ENCODE data around the gene SQOR. TPM values are rescaled to one million over a fixed set of nuclear protein-coding genes. Genes with fewer than 3 reads are reported as not detected.

The SQOR gene
- total and polyA plus RNA-seq, 2 of the 4 experiments (the other 2 are of a cell fraction), result 22.1 to 40.3 TPM

DNA sequence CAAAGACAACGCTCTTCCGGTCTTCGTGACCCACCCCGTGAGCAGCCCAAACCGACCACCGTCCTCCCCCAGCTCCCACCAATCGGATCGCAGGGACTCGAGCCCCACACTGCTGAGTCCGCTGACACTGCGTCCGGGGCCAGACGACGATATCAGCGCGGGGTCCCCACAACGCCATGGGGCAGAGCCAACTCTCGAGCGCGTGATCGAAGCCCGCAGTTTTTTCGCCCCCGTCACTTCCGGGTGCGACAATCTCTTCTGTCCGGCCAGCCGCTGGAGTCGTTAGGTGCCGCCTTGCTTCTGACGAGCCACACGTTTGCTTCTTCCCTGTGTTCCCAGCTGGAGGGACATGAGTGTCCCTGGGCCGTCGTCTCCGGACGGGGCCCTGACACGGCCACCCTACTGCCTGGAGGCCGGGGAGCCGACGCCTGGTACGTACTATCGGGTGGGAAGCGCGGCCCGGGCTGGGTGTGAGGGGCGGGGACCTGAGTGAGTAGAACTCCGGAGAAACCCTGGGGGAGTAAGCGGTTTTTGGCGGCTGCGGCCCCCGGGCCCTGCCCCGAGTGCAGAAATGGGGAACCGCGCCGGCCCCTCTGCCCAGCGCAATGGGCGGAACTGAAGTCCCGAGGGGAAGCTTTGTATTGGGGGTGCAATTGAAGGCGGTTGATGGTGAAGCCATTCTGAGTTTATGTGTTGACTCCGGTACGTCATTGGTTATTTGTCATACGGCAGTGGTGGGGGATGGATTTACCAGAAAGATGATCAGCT lies 47.5 kb upstream of the SQOR start, which contains the start of gene BLOC1S6 (continued):
- TF ChIP-seq, protein P1, sequence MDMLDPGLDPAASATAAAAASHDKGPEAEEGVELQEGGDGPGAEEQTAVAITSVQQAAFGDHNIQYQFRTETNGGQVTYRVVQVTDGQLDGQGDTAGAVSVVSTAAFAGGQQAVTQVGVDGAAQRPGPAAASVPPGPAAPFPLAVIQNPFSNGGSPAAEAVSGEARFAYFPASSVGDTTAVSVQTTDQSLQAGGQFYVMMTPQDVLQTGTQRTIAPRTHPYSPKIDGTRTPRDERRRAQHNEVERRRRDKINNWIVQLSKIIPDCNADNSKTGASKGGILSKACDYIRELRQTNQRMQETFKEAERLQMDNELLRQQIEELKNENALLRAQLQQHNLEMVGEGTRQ (IDR thresholded peaks at IDR 0.05; ENCODE audit: low read depth, low read length), result 0 out of 2 replicates have a peak, but pooled peaks have one; percentile 54

DNA sequence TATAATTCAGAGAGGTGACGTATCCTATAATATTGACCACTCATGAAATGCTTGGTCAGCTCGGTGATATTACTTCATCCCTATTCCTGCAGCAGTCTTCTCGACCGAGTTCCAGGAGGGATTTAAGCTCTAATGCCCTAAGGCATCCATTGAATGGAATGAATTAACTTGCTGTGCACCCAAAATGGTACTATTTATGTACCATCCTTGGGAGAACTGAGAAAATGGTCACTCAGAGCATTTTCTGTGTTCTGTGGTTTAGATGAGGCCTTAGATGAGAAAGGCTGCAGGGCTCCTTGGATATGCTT lies 47.0 kb upstream of the SQOR start:
- no peaks in the 10 kb centered on the region for H3K27me3 ChIP-seq (ENCODE audit: control insufficient read depth, insufficient read depth, low read length)
- ATAC-seq (ENCODE audit: low read depth) (no peak), DNase-seq (no peak)
- WGBS, 2 experiments (ENCODE audit: extremely low coverage in 2 of 2, insufficient read length in 1 of 2), result no CpG with 5 or more reads among the region's 4 CpGs
- peak overlapping the region; percentile 30; the same call in 1 of the 2 replicates for H4K91ac ChIP-seq (ENCODE audit: insufficient read depth, low read depth, low read length)
- peak overlapping the region; percentile 21 for H2AK9ac ChIP-seq (replicated peaks; ENCODE audit: low read depth, low read length, poor library complexity)
- intact Hi-C loops (cut with micrococcal nuclease) (loop anchor here (1.0 to 2.0 kb wide), 3 partner anchors 65 to 185 kb away; partner anchors contain the start of gene SLC30A4), dilution Hi-C loops (cut with HindIII; ENCODE audit: low sequenced_read_pairs, unreplicated experiment) (no loop called here), in situ Hi-C loops (cut with MboI; ENCODE audit: low sequenced_read_pairs) (no loop called here)
- peak overlapping the region; percentile 55; the same call in 1 of the 2 replicates for H3K56ac ChIP-seq (ENCODE audit: extremely low read depth, insufficient read depth, low read length)
- H3K4me2 ChIP-seq (ENCODE audit: low read depth, low read length), result peak overlapping the region; percentile 88; the same call in 1 of the 2 replicates
- H2BK5ac ChIP-seq (ENCODE audit: low read depth, low read length, poor library complexity, severe bottlenecking), result peak overlapping the region; percentile 97
- peak overlapping the region; percentile 67 for H3K4me3 ChIP-seq (ENCODE audit: insufficient read depth, low read depth, low read length)
- no peaks in the 10 kb centered on the region for H4K20me1 ChIP-seq (ENCODE audit: insufficient read depth, low read length)
- peaks cover 14 to 31% of the 10 kb centered on the region in 2 experiments for H3K79me1 ChIP-seq (ENCODE audit: low read depth in 1 of 2, low read length in 2 of 2)
- no peaks in the 10 kb centered on the region for H3K9me3 ChIP-seq (ENCODE audit: control insufficient read depth, insufficient read depth, low read length)
- H3K9me1 ChIP-seq (ENCODE audit: insufficient read depth, low read length), result no peaks in the 10 kb centered on the region
- H3K14ac ChIP-seq (replicated peaks; ENCODE audit: low read depth, low read length), result peak overlapping the region; percentile 49
- no peak; the same call in 1 of the 2 replicates for TF ChIP-seq NFE2L2 (IDR thresholded peaks at IDR 0.05; ENCODE audit: low read depth, low read length)
- TF ChIP-seq CEBPB (IDR thresholded peaks at IDR 0.05; ENCODE audit: low read depth, low read length), result 0 out of 2 replicates have a peak, but pooled peaks have one; percentile 4
- TF ChIP-seq MAZ (IDR thresholded peaks at IDR 0.05; ENCODE audit: borderline replicate concordance, low read depth, low read length), result no peak
- no peak for TF ChIP-seq POLR2A (IDR thresholded peaks at IDR 0.05; ENCODE audit: low read depth, low read length)
- peak; percentile 69 for TF ChIP-seq MAFK (IDR thresholded peaks at IDR 0.05; ENCODE audit: low read depth, low read length)
- ChIA-PET POLR2A (ENCODE audit: unreplicated experiment) (interaction anchor here (1.0 kb wide), 1 partner anchor 936 kb away, joined by 3 read pairs; no protein-coding TSS in a partner anchor), CTCF (no interaction called here)
- peak overlapping the region; percentile 98 for H2AFZ ChIP-seq (replicated peaks; ENCODE audit: low read length, poor library complexity)
- H4K5ac ChIP-seq (ENCODE audit: low read depth, low read length), result peak overlapping the region; percentile 77; the same call in 1 of the 2 replicates
- no peak overlapping the region for H2AK5ac ChIP-seq (ENCODE audit: low read depth, low read length)
- peak overlapping the region; percentile 92 for H3K27ac ChIP-seq (ENCODE audit: insufficient read depth, low read length)
- H2BK15ac ChIP-seq (ENCODE audit: low read depth, low read length), result 0 out of 3 replicates have a peak overlapping the region, but pooled peaks have one; percentile 5
- H2BK120ac ChIP-seq (ENCODE audit: low read depth, low read length), result 0 out of 2 replicates have a peak overlapping the region, but pooled peaks have one; percentile 1
- peak overlapping the region; percentile 77 to 89; a peak in 3 of 4 replicates for H4K8ac ChIP-seq (ENCODE audit: low read depth in 2 of 2, low read length in 2 of 2)
- H3K23ac ChIP-seq (ENCODE audit: low read depth, low read length), result peak overlapping the region; percentile 44
- BruUV-seq (replicated peaks), result no TSS peak
- H2BK20ac ChIP-seq (ENCODE audit: low read depth, low read length), result no peak overlapping the region
- peaks cover 3% of the 10 kb centered on the region; the same call in 1 of the 2 replicates for H3K4me1 ChIP-seq (ENCODE audit: control insufficient read depth, insufficient read depth, low read length)
- H3K36me3 ChIP-seq (ENCODE audit: control insufficient read depth, insufficient read depth, low read length), result peaks cover 2% of the 10 kb centered on the region; the same call in 1 of the 2 replicates
- peak overlapping the region; percentile 75 for H3K4ac ChIP-seq (ENCODE audit: low read depth, low read length)
- peak overlapping the region; percentile 58; the same call in 1 of the 2 replicates for H3K18ac ChIP-seq (ENCODE audit: low read depth, low read length)
- H3K9ac ChIP-seq (ENCODE audit: low read depth, low read length), result peak overlapping the region; percentile 95

All from IMR-90 (cell line).